GM19351 (cell line): Measurements from ENCODE around the gene KNOP1.
"Not testable (repeated sequence)": the region's sequence is repeated elsewhere in the genome, so short reads cannot be mapped to it uniquely, and the experiment has no call there.

Experiments
- ATAC-seq: cut with Tn5 transposase; IDR thresholded peaks from one replicate; pipeline ENCODE4 v1.9.1; 2021; ENCODE audit warnings: mild to moderate bottlenecking, moderate library complexity; ENCODE audit not compliant: unreplicated experiment

The KNOP1 gene

GRCh38 chr16:19744670-19745069 lies 26.6 kb upstream of the KNOP1 start:
- ATAC-seq = no peak

GRCh38 chr16:19743816-19744159 lies 25.8 kb upstream of the KNOP1 start:
- ATAC-seq = no peak

GRCh38 chr16:19741354-19741753 lies 23.3 kb upstream of the KNOP1 start:
- no peak for ATAC-seq

DNA sequence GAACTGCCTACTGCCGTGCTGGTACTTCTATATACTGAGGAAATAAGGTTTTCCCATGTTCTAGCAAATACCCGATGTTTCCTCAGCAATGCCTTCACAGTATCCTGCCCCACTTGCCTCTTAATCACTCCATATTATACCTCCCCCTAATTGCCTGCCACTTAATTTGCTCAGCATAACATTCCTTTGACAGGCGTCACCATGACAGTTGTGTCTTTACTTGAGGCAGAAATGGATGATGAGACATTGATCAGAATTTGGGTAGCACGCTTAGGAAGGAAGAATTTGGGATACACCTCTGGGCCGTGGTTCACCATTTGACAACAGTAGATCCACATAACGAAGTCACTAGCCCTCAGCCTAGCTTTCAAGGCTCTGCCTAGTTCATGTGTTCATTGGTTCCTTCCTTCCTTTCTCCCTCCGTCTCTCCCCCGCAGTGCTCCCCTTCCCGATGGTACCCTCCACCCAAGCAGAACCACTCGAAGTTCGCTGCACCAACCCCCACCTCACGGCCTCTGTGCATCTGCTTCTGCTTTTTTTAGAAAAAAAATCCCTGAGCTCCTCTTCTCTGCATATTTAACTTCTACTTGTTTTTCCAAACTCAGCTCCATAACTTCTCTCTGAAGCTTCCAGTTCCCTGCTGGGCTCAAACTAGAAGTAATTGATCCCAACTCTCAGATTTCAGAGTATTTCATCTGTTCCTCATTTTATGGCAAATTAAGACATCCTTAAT lies 19.4 kb upstream of the KNOP1 start:
- no peak for ATAC-seq

DNA sequence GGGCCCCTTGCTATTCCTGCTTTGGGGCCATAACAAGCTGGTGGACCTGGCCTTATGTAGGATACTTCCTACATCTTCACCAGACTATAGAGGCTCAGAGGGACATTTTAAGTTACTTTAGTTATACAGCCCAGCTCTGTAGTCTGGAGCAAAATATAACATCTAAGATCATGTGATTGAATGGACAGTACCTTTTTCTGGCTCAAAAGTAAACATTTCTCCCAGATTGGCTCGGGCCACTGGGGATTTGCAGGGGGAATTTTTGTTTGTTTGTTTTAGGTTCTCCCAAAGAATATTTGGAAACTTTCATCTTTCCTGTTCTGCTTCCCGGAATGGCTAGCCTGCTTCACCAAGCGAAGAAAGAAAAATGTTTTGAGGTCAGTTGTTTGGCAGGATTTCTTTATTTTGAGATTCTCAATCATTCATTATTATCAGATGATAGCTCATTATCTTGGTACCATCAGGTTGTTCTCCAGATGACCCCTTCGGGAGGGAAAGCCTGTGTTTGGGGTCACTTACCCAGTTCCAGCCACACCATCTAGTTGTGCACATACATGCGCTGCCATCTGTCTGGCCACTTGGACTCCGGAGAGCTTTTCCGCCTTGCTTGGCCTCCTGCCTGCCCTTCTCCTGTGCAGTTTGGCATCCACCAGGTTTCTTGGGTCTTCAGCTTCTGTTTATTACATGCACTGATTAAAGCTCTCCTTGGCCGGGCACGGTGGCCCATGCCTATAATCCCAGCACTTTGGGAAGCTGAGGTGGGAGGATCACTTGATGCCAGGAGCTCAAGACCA lies 17.2 kb upstream of the KNOP1 start:
- no peak for ATAC-seq

GRCh38 chr16:19733551-19733950 lies 15.5 kb upstream of the KNOP1 start:
- ATAC-seq = no peak

DNA sequence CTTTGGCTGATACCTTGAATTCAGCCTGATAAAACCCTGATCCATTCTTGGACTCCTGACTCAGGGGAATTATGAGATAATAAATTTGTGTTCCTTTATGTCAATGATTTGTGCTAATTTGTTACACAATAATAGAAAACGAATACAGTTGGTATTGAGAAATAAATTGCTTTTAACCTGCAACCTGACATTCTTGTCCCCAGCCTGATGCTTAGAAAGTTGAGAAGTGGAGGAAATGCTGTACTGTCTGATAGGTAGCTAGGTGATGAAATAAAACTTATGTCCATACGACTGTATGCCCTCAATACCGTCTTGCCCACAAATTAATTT lies 10.6 kb upstream of the KNOP1 start:
- ATAC-seq = no peak

DNA sequence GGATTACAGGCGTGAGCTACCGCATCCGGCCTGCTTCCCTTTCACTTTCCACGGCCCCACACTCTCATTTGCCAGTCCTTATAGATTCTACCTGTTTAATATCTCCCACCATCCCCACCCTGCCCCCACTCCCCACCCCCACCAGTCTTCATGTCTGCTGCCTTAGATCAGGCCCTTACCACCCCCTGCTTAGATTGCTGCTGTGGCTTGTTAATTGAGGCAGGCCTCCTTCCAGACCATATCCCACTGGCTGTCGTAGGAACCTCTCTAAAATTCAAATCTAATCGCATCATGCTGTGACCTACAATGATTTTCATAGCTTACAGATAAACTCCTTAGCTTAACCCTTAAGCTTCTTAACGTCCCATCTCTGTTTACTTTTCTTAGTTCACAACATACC lies 5.0 kb upstream of the KNOP1 start:
- ATAC-seq = no peak

DNA sequence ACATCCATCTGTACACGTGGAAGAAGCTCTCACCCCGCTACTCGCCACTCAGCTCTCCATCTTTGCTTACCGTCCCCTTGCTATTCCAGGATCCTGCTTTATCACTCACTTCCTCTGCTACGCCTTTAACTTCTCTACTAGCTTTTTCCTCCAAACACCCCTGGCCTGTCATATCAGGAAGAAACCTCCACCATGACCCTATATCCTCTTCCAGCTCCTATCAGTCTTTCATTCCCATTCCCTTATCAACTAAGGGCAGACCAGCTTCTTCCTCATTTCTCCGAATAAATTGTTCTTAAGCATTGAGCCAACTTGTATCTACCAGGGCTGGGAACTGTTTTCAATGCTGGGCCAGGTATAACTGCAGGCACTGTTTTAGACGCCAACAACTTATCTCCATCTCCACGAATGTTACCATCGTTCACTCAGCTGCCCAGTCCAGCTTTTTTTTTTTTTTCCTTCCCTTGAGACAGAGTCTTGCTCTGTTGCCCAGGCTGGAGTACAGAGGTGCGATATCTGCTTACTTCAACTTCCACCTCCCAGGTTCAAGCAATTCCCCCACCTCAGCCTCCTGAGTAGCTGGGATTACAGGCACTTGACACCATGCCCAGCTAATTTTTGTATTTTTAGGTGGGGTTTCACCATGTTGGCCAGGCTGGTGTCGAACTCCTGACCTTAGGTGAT lies 4.4 kb upstream of the KNOP1 start:
- no peak for ATAC-seq

DNA sequence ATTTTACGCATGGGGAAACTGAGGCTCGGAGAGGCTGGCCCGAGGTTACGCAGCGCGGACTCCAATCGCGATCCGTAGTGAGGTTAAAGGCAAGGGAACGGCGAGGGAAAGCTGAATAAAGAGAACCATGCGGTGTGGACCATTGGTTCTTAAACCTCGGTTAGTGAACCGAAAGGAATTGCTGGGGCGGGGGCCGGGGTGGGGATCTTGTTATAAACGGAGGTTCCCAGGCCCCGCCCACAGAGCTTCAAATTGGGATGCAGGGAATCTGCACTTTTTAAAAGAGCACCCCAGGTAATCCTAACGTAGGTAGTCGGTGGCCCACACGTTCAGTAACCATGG lies 568 bp upstream of the KNOP1 start:
- ATAC-seq = no peak

GRCh38 chr16:19717314-19717713 lies 713 bp downstream of the KNOP1 start:
- no peak for ATAC-seq

GRCh38 chr16:19716728-19717127 lies 1.3 kb downstream of the KNOP1 start:
- ATAC-seq = not testable (repeated sequence)

GRCh38 chr16:19716183-19716582 lies 1.8 kb downstream of the KNOP1 start:
- ATAC-seq = no peak

DNA sequence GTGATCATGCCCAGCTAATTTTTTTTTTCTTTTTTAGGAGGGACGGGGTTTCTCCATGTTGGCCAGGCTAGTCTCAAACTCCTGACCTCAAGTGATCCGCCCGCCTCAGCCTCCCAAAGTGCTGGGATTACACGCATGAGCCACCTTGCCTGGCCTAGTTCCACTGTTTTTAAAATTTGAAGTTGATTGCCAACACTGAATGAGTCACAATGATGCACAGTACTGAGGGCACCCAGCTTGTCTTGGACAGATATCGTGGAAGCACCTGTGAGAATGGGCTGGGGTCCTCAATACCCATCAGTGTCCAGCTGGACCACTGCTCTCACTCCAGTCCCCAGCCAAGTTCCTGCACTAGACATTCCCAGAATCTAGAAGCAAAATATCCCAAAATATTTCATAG lies 2.5 kb downstream of the KNOP1 start:
- no peak for ATAC-seq

- ATAC-seq = no peak
These were observed 4.3 kb downstream of the KNOP1 start for GRCh38 chr16:19713697-19714096.

- ATAC-seq = no peak
These were observed 5.5 kb downstream of the KNOP1 start for GRCh38 chr16:19712418-19713058.

DNA sequence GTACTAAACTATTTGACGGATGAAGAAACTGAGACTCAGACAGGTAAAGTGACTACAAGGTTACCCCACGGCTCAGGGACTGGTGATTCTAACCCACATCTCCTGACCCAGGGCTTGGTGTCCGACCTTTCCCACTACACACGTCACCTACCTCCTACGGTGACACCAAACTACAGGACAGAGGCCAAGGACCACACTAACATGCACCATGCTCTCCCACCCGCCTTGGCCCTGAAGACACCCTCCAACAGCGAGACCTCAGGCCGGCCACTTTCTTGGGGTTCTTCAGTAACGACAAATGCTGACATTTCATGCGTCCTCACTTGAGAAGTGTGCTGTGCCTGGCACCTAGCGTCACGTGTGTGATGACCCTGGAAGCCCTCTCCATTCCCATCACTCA lies 6.4 kb downstream of the KNOP1 start:
- ATAC-seq = no peak

- ATAC-seq = no peak
These were observed 7.0 kb downstream of the KNOP1 start for GRCh38 chr16:19710991-19711545.

DNA sequence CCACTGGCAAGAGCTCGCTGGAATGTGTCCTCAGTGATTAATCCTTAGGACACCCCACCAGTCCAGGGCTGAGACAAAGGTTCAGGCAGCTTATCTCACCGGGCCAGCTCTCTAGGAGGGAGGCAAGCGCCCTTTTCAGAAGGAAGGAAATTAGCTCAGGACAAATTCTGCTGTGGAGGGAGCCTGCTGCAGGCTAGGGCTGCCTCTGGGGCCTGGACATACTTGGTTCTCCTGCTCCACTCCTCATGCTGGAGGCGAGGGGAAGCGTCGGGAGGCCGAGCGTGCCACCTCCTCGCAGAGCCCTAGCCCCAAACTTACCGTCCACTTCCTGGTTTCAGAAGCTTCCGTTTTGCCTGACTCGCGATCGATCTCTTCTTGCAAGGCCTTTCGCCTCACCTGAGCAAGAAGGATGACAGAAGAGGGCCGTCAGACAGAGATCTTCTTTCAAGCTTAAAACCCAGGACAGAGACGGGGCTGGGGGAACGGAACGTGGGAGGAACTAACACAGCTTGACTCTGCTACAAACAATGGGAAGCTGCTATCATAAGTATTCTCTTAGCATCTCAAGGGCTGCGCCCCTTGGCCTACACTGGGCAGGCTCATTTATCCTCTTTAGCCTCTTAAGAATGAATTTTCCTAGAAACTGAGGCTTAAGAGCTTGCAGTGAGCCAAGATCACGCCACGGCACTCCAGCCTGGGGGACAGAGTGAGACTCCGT lies 7.7 kb downstream of the KNOP1 start:
- ATAC-seq = no peak

DNA sequence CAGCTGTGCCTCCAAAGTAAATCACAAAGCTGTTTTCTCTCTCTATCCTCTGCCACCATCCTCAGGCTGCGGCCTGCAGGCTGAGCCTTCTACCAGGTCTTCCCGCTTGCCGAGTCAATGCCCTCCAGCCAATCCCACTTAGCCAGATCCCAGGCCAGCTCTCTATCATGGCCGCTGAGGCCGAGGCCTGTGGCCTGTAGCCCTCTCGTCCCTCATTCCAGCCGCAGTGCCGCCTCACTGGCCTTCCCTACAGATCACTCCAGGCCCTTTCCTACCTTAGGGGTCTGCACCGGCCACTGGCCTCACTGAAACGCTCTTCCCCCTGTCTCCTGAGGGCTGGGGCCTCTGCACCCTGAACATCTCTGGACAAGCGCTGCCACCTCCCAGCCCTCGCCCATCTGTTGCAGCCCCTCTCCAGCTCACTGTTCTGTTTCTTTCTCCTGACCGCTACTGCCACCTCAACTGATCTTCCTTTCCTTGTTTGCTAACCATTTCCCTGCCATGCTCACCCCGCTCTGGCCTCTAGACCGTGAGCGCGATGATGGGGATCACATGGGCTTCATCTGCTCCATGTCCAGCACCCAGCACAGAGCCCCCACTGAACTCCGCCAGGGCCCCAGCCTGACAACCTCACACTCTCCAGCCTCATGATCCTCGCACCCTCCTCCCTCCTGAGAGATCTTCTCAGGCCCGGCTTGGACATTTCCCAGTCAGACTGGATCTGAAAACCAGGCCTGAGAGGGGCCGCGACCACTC lies 8.5 kb downstream of the KNOP1 start:
- no peak for ATAC-seq
